Motor neuron (in vitro differentiated cells): ENCODE results near the gene SGSM2. TPM values are rescaled to one million over a fixed set of nuclear protein-coding genes. Genes with fewer than 3 reads are reported as not detected.

Source experiments
- ATAC-seq, 8 experiments: fragments of 200-7000 bp; cut with Tn5 transposase; replicated peaks in 6 of 8; 2 replicates each; pipeline ENCODE4 v1.8.0; 2021; ENCODE audit warnings: mild to moderate bottlenecking in 8 of 8, moderate library complexity in 8 of 8
- H3K27ac ChIP-seq, 2 donors: fragments of 250-450 bp; sonication (Bioruptor Pico); 2 replicates each; pipeline ENCODE4 v1.9.0; 2021; ENCODE audit warnings: antibody characterized with exemption in 2 of 2, mild to moderate bottlenecking in 2 of 2, moderate library complexity in 1 of 2
- H3K4me1 ChIP-seq, 2 donors: fragments of 250-450 bp; sonication (Bioruptor Pico); replicated peaks in 1 of 2; 2 replicates each; pipeline ENCODE4 v1.6.1; 2021; ENCODE audit warnings: antibody characterized with exemption in 2 of 2, mild to moderate bottlenecking in 2 of 2, moderate library complexity in 1 of 2
- H3K4me3 ChIP-seq, 5 donors: fragments of 250-450 bp; sonication (Bioruptor Pico); 2 replicates each; pipeline ENCODE4 v1.9.0; 2021; ENCODE audit warnings: antibody characterized with exemption in 5 of 5, mild to moderate bottlenecking in 5 of 5, moderate library complexity in 4 of 5
- WGBS, 10 experiments: fragments of 450-650 bp; shearing (Covaris generic); methylation state at CpG; one replicate each; pipeline ENCODE4 v1.0.0; 2022; 5-methylcytosine and 5-hydroxymethylcytosine counted together
- in situ Hi-C, 9 experiments: fragments of 400-800 bp; cut with MboI; loops; one replicate each; pipeline ENCODE4 v1.15.0; 2021; ENCODE audit warnings: low sequenced_read_pairs in 9 of 9, low pct_unique_long_range_greater_than_20kb in 2 of 9; ENCODE audit not compliant: unreplicated experiment in 9 of 9
- total RNA-seq, 8 experiments: library from RNA; unstranded; fragments of 300-600 nt; gene quantifications; 2 replicates each; pipeline versions ENCODE4 v1.2.3 to v1.2.4, GENCODE V29; 2022

Gene SGSM2
- 10 to 100 TPM; 33.4 to 95.6 (median 46.4) TPM for total RNA-seq

DNA sequence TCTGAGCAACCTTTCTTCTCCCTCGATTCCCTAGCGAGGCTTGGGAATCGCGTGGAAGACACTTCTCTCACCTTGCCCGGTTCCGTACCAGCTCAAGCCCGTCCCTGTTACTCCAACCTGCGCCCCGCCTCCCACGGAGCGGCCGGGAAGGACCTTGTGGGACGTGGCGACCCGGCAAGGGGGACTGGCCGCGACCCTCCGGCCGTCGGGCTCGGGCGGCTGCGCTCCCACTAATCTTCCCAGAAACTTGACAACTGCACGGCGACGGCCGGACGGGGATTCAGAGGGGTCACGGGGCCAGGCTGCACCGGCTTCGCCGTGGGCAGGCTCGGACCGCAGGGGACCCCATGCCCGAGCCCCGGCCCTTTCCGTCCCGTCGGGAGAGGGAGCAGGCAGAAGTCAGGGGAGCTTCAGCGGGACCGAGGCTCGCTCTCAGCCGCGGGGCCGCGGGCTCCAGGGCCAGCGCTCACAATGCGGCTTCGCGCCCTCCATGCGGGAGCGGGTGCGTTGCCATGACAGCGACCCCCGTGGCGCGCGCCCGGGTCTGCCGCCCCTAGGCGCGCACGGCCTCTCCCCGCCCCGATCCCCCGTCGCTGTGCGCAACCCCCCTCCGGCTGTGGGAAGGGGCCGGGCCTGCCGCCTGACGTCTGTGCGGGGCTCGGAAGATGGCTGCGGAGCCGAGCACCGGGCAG, at the start of gene SGSM2:
Gene SGSM2 (plus strand): TSS at position 650 of the 692 bp plus-strand sequence. CDS start 188 bp downstream, outside the sequence.
- Histone ChIP-seq H3K4me1 (peaks cover 8 to 13% of the 10 kb centered on the region in 2 donors), H3K4me3 (peak within 1 kb of the TSS; percentile 73 to 99 (median 87)), H3K27ac (peak within 1 kb of the TSS; percentile 89 to 96)
- WGBS, 10 experiments, result 0 to 6% (median 1%) methylated on average over 5 to 33 of the region's 77 CpGs; no CpG with 5 or more reads in 5 of the 10 experiments
- in situ Hi-C loops, result no loop called here
- peak; percentile 19 to 80 (median 70) for ATAC-seq

DNA sequence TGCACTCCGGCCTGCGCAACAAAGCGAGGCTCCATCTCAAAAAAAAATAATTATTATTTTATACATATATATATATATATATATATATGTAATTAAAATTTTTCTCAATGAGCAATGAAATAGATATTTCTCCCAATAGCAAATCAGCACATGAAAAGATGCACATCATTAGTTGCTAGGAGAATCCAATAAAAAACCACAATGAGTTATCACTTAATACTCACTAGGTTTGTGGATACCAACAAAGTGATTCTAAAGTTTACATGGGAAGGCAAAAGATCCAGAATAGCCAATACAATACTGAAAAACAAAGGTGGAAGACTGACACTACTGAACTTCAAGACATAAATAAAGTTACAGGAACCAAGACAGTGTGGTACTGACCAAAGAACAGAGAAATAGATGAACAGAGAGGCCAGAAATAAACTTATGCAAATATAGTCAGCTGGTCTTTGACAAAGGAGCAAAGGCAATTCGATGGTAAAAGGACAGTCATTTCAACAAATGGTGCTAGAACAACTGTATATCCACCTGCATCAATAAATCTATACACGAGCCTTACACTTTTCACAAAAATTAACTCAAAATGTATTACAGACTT, 47.3 kb upstream of the SGSM2 start:
- in situ Hi-C loops, result loop anchor here in 1 of 9 experiments (25.0 kb wide), 1 partner anchor 378 kb away; no protein-coding TSS in a partner anchor
- Histone ChIP-seq H3K4me1 (no peaks in the 10 kb centered on the region), H3K27ac (no peak overlapping the region), H3K4me3 (no peak overlapping the region)
- no peak for ATAC-seq
- 86 to 100% (median 94%) methylated on average over 1 to 5 of the region's 5 CpGs; no CpG with 5 or more reads in 1 of the 10 experiments for WGBS, 10 experiments

GRCh38 chr17:2292100-2292499, 45.2 kb upstream of the SGSM2 start:
- no peak for ATAC-seq
- no peak overlapping the region for H3K27ac ChIP-seq
- H3K4me1 ChIP-seq, result no peaks in the 10 kb centered on the region
- in situ Hi-C loops, result loop anchor here in 1 of 9 experiments (25.0 kb wide), 1 partner anchor 380 kb away; no protein-coding TSS in a partner anchor
- no peak overlapping the region for H3K4me3 ChIP-seq
- 50 to 96% (median 85%) methylated on average over 1 to 2 of the region's 2 CpGs; no CpG with 5 or more reads in 1 of the 10 experiments for WGBS, 10 experiments

DNA sequence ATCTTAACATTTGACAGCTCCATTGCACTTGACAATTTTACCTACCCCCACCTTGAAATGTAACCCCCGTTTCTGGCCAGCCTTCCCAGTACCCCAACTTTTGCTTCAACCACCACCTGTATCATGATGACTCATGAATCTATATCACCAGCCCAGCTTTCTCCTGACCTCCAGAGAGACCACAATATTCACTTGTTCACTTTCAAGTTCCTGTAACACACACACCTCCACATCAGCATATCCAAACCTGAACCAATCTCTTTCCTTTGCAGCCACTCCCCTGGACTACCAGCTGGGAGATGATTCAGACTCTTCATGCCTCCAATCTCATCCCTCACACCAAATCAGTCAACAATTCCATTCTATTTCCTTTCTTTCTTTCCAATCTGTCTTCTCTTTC, 41.7 kb upstream of the SGSM2 start:
- Histone ChIP-seq H3K4me1 (peaks cover 0 to 3% of the 10 kb centered on the region in 2 donors), H3K4me3 (no peak overlapping the region), H3K27ac (no peak overlapping the region)
- WGBS, 10 experiments, result 87 to 100% (median 100%) methylated on average over 1 of the region's 1 CpG; no CpG with 5 or more reads in 5 of the 10 experiments
- ATAC-seq, result peak in 2 of 8 experiments; percentile 79 to 86
- in situ Hi-C loops, result loop anchor here in 1 of 9 experiments (25.0 kb wide), 1 partner anchor 383 kb away; no protein-coding TSS in a partner anchor

GRCh38 chr17:2297023-2297422, 40.3 kb upstream of the SGSM2 start:
- in situ Hi-C loops, result loop anchor here in 1 of 9 experiments (25.0 kb wide), 1 partner anchor 385 kb away; no protein-coding TSS in a partner anchor
- ATAC-seq, result no peak
- no peak overlapping the region for H3K27ac ChIP-seq
- H3K4me3 ChIP-seq, result no peak overlapping the region
- WGBS, 10 experiments, result 90 to 100% (median 96%) methylated on average over 1 to 5 of the region's 5 CpGs; no CpG with 5 or more reads in 1 of the 10 experiments
- peaks cover 3 to 11% of the 10 kb centered on the region in 2 donors for H3K4me1 ChIP-seq

DNA sequence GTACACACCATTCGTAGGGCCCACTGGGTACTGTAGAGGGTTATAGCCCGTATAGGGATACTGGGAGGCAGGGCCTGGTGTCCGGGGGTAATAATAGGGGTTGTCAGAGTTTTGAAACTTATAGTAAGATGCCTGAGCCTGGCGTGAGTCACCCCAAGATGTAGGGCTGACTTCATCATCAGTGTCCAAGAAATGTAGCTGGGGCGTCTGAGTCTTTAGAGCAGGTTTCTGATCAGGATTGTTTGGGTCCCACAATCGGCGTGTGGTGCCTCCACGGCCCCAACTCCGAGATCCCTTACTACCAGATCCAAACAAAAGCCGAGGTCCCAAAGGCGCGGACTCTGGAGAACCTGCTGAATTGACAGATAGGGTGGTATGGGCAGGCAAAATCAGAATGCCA, 38.2 kb upstream of the SGSM2 start:
- in situ Hi-C loops, result loop anchor here in 1 of 9 experiments (25.0 kb wide), 1 partner anchor 387 kb away; no protein-coding TSS in a partner anchor
- WGBS, 10 experiments, result 86 to 100% (median 91%) methylated on average over 1 to 9 of the region's 12 CpGs; no CpG with 5 or more reads in 4 of the 10 experiments
- no peak for ATAC-seq

GRCh38 chr17:2299756-2300155, 37.5 kb upstream of the SGSM2 start:
- Histone ChIP-seq H3K4me3 (no peak overlapping the region), H3K27ac (no peak overlapping the region), H3K4me1 (peaks cover 8 to 14% of the 10 kb centered on the region in 2 donors)
- no peak for ATAC-seq
- 91 to 100% (median 98%) methylated on average over 1 to 17 of the region's 22 CpGs; no CpG with 5 or more reads in 3 of the 10 experiments for WGBS, 10 experiments
- in situ Hi-C loops, result loop anchor here in 1 of 9 experiments (25.0 kb wide), 1 partner anchor 387 kb away; no protein-coding TSS in a partner anchor

More for the DNA sequence above, 38.2 kb upstream of the SGSM2 start:
- H3K27ac ChIP-seq, result no peak overlapping the region
- peaks cover 8 to 14% of the 10 kb centered on the region in 2 donors for H3K4me1 ChIP-seq
- no peak overlapping the region for H3K4me3 ChIP-seq

GRCh38 chr17:2302778-2303203, 34.5 kb upstream of the SGSM2 start:
- H3K4me1 ChIP-seq, result peaks cover 8 to 14% of the 10 kb centered on the region in 2 donors
- in situ Hi-C loops, result no loop called here
- 0 to 7% (median 2%) methylated on average over 1 to 6 of the region's 12 CpGs; no CpG with 5 or more reads in 2 of the 10 experiments for WGBS, 10 experiments
- H3K4me3 ChIP-seq, result peak overlapping the region; percentile 65 to 90 (median 75)
- peak in 2 of 8 experiments; percentile 16 to 21 for ATAC-seq
- peak overlapping the region; percentile 93 to 94 for H3K27ac ChIP-seq

GRCh38 chr17:2303204-2304188, 33.8 kb upstream of the SGSM2 start, which contains the start of the genes SMG6 and SRR:
Gene SMG6, minus strand, starts transcription at chr17:2303785. Its CDS starts 65 bp downstream, at chr17:2303720.
Gene SRR, plus strand, starts transcription at chr17:2303950. Its CDS starts 11,611 bp downstream, at chr17:2315561.
- in situ Hi-C loops, result no loop called here
- peak within 1 kb of the TSS; percentile 93 to 94 for H3K27ac ChIP-seq

DNA sequence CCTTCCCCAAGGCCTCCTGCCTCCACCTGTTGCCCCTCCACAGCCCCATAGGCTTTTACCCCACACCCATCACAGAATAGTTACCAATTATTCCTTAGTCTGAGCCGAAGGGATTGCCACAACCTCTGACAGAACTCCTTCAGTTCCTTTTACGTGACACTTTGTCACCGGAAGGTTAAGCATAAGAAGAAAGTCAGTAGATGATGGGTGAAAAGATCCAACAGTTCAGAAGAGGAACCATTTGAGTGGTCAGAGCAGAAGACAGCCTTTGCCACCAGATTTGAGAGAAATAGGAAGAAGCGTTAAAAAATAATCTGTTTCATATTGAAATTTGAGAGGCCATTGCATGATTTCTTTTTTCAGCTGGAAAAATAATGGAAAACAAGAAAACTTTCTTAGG, 32.4 kb upstream of the SGSM2 start:
- no peak for ATAC-seq
- Histone ChIP-seq H3K4me1 (peaks cover 8 to 11% of the 10 kb centered on the region in 2 donors), H3K27ac (no peak overlapping the region), H3K4me3 (no peak overlapping the region)
- 78 to 100% (median 98%) methylated on average over 1 to 4 of the region's 4 CpGs for WGBS, 10 experiments
- in situ Hi-C loops, result no loop called here

More at GRCh38 chr17:2303204-2304188, 33.8 kb upstream of the SGSM2 start, which contains the start of the genes SMG6 and SRR:
- 0 to 10% methylated on average over 1 to 2 of the region's 108 CpGs; no CpG with 5 or more reads in 8 of the 10 experiments for WGBS, 10 experiments
- peak within 1 kb of the TSS; percentile 65 to 90 (median 75) for H3K4me3 ChIP-seq
- H3K4me1 ChIP-seq, result peaks cover 8 to 11% of the 10 kb centered on the region in 2 donors
- peak; percentile 81 to 91 (median 90) for ATAC-seq

- 40 to 88% (median 49%) methylated on average over 1 to 6 of the region's 6 CpGs; no CpG with 5 or more reads in 1 of the 10 experiments for WGBS, 10 experiments
- ATAC-seq, result peak in 4 of 8 experiments; percentile 46 to 83 (median 68)
- Histone ChIP-seq H3K4me3 (no peak overlapping the region), H3K4me1 (no peaks in the 10 kb centered on the region), H3K27ac (no peak overlapping the region)
- in situ Hi-C loops, result no loop called here
These were observed 27.8 kb upstream of the SGSM2 start for GRCh38 chr17:2309338-2310154.
